Limb (tissue), 2 donors: Measurements from ENCODE around the gene COPZ1.

Experiments
- DNase-seq, 2 donors: peaks; one replicate each; pipeline ENCODE4 v3.0.0-alpha.2; 2016; ENCODE audit errors: extremely low spot score in 2 of 2

The COPZ1 gene

DNA sequence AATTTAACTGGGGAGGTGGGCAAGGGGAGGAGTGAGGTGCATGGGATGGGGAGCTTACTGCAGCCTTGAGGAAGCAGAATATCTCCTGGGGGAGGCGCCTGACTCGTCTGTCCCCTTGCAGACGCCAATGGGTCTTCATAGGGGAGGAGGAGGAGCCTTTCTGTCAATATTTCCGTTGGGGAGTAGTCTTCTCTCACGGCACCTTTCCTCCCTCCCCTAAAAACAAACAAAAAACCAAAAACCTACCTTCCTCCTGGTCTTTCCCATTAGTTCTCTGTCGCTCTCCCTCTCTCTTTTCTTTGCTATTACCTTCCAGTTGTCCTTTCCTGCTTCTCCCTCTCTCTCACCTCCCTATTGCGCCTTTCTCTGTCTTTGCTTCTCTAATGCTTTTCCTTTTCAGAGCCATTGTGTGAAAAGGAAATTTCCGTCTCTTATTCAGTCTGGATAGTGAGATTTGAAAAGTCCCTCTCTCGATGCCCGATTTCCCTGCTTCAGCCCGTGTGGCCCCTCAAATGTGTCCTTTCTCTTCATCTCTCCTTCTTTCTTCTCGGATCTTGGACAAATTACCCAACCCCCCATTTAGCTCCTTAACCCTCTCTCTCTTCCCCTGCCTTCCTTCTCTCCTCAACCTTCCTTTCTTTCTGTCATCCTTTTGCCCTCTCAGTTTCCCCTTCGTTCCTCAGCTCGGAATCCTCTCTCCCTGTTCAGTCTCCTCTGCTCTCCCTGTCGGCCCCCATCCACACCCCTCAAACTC is 33.4 kb downstream of the COPZ1 start:
- DNase-seq, result peak in 1 of 2 donors; percentile 34

DNA sequence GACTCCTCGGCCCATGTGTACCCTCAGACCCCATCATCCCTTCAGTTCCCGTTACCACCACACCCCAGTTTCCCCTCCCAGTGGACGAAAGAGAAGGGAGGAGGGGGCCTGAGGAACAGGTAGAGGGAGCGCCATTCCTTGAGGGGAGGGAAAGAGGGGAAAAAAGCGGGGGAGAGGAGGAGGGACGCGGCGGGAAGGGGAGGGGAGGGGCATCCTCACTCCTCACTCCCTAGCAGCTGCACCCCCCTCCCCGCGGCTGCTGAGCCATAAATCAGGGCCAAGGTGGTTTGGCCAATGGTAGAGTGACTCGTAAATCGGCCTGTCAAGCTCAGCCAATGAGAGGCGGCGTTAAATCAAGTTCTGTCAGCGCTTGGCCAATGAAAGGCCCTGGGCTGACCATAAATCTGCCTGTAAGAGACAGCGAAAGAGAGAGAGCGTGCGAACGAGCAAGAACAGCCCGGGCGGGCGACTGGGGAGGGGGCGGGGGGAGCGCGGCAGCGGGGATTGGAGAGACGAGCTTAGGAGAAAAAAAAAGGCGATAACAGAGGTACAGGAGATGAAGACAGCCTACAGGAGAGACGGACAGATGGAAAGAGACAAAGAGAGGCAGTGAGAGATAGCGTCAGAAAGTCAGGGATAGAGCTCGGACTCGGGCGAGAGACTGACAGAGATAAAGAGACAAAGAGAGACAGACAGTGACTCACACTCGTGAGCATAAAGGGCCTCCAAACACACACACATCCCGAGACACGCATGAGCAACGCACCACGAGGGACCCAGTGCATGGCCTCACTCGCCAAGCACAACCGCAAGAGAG is 34.2 kb downstream of the COPZ1 start:
- DNase-seq, result peak; percentile 99

DNA sequence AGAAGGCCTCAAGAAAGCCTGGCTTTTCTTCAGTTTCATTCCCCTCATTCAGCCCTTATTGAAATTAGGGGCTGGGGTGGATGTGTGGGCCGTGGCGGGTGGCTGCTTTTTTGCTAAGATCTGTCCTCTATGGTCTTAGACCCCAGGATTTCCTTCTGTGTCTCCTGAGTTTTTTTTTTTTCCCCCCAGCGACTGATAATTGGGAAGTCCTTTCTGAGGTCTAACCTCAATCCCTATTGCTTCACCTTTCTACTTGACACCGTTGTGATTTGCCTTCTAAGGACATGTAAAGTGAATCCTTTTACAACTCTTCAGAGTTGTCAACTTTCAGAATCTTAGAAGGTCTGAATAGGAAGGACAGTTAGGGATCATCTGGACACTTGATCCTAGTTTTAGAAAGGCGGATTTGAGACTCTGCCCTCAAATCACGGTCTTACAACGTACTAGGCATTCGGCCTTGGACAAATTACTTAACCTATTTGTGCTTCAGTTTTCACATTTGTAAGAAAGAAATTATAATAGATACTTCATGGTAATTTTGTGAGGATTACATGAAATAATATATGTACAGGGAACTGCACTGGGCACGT is 34.9 kb downstream of the COPZ1 start:
- DNase-seq, result no peak

DNA sequence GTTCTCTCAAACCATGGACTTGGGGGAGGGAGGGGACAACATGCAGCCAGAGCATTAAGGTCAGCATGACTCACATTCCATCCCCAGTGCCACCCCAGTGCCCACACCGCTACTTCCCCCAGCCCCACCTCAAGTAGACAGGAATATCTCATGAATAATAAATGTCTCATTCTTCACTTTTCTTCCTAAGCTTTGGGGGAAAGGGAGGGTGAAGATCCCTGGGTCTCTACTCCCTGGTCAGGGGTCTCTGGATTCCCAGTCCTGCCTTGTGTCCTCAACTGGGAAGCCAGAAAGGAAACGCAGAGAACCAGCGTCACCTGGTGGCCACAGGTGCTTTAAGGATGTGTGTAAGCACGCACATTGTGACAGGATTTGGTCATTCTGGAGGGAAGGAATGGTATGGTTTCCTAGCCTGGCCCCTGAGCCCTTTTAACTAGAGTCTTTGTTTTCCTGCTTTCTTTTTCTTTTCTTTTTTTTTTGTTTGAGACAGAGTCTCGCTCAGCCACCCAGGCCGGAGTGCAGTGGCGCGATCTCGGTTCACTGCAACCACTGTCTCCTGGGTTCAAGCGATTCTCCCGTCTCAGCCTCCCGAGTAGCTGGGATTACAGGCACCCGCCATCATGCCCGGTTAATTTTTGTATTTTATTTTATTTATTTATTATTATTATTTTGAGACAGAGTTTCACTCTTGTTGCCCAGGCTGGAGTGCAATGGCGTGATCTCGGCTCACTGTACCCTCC is 36.0 kb downstream of the COPZ1 start:
- DNase-seq, result peak in 1 of 2 donors; percentile 91

DNA sequence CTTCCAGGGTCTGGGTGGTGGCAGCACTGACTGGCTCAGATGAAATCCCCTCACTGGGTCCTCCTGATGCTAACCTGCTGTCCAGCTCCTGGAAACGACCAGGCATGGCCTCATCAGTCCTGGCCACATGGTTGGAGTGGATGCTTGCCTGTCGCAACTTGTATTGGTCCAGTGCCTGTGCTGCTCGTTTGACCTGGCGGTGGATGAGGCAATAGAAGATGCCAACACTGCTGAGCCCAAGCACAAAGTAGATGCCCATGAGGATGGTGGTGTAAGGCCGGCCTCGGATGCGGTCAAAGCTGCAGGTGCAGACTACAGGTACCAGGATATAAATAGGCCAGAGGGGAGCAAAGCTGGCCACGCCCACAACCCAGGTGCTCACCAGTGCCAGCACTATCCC is 38.1 kb downstream of the COPZ1 start:
- DNase-seq, result no peak

DNA sequence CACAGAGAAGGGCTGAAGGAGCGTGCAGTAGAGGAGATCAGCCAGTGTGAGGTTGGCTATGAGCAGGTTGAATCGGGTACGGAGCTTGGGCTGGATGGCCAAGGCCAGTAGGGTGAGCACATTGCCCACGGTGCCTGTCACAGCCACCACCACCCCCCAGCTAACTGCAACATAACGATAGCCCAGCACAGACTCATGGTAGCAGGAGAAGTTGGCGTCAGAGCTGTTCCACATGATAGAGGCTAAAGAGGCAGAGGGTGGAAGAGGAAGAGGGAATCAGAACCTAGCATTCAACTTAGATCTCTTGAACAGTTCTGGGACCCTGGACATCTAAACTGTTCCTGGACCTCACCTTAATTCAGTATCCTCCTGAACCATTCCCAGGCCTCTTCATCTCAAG is 38.7 kb downstream of the COPZ1 start:
- no peak for DNase-seq

DNA sequence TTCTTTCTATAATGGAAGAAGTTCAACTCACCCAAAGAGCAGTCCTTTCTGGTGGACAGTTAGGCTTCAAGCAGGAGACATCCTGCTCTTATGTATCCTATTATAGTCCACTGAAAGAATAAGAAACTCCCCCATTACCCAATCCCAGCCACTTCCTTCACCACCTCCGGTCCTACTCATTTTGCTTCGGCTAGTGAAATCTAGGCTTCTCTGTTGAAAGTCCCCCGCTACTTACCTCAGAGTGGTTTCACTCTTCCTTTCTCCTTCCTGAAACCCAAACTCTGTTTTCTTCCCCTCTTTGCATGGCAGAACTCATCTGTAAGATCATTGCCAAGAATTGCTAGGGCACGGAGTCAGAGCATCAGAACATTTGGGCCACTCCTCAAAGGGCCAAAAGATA is 39.5 kb downstream of the COPZ1 start, which contains the start of gene GPR84:
Gene GPR84, minus strand, starts transcription at position 74 of the 400 bp plus-strand sequence. CDS start 635 bp downstream, outside the sequence.
- no peak for DNase-seq

DNA sequence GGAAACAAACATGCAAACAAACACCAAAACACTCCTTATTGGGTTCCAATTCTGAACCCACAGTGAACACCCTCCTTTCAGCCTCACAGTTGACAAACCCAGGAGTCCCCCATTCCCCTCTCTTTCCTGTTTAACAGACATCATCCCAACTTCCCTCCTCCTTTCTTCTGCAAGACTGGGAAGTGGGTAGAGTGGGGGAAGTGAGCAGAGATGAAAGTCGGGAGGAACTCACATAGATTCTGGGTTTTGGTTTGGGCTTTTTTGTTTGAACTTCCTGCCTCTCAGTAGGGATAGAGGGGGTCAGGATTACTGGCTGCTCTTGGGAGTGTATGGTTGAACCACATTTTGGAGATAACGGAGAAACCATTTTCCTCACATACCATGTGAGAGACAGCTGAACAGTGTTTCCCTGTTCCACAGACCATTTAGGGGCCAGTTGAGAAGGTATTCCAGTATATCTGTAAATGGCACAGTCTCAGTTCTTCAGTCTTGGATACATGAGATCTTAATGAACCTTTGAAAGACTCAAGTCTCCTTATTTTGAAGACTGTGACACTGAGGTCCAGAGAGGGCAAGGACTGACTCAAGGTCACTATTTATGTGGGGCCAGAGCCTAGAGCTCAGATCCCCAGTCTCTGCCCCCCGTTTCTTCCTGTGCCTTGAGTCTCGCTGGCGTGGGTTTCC is 43.2 kb downstream of the COPZ1 start:
- DNase-seq, result no peak

DNA sequence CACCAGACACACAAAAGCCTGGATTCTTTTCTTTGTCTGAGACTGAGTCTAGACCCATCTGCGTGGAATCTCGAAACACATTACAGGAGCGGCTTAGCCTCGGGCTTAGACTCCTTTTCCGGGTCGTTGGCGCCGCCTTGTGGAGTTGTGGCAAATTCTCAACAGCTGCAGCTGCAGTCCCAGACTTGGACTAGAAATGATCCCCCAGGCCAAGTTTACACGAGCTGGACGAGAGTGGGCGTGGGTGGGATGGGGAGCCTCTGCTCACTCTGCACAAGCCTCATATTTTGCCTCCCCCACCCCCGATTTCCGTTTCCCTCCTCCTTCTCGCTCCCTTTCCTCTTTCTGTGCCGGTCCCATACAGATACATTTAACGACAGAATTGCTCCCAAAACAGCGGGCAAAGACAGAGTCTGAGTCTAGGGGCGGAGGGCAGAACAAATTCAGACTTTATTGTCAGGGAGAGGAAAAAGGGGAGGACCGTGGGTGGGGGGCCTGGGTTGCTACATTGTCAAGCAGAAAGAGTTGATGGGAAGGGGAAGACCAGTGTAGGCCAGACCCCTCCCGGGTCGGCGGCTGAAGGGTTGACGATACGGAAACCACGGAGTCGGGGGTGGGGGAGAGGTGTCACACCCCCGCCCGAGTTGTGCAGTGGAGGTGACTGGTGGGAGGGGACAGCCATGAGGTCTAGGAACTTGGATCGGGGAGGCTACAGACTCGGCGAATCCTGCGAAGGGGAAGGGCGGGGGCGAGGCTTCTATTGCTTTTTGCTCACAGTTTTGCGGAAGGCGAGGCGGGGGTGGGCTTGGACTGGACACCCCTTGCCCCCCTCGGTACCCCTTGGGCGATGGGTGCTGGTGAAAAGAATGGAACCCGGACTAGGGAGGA is 44.0 kb downstream of the COPZ1 start:
- peak; percentile 94 to 95 for DNase-seq

DNA sequence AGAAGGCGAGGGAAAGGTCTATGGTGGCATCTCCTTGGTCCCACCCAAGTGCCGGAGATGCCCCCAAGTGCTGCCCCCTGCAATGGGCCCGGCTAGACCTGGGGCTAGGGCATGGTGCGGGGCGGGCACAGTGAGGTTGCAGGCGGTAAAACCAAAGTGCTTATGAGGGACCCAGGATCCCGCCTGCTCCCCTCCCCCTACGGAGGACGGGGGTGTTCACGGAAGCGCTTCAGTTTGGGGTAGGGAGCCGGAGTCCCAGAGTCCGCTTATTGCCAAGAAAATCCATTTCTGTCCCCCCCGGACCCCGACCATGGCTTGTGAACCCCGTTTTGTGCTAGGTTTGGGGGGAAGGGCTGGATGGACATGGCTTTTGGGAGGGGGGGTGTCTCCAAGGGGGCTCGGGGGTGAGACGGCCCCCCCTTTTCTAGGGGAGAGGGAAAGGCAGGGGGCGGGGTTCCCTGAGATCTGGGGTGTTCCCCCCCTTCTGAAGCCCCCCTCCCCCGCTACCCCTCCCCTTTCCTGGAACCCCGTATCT is 44.7 kb downstream of the COPZ1 start:
- DNase-seq, result peak in 1 of 2 donors; percentile 63

DNA sequence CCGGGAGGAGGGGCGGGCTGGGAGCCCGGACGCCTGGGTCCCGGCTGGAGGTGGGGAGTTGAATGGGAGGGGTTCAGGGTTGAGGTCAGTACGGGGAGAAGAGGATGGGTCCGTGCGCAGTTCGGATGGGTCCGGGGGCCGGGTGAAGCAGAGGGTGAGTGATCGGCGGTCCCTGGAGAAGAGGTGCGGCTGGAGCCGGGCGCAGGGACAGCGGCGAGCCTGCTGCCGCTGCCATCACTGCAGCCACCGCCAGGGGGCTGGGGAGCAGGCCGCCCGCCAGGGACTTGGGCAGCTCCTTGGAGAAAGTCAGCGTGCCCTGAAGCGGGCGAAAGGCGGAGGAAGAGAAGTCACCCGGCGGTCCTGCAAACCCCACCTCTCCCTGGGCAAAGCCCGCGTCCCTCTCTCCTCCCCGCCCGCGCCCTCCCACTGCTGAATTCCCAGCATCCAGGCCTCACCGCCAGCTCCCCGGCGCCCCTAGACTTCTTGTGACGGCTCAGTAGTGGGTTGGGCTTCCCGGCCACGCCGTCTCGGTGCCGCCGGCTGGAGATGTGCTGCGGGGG is 45.3 kb downstream of the COPZ1 start:
- DNase-seq, result peak in 1 of 2 donors; percentile 87

DNA sequence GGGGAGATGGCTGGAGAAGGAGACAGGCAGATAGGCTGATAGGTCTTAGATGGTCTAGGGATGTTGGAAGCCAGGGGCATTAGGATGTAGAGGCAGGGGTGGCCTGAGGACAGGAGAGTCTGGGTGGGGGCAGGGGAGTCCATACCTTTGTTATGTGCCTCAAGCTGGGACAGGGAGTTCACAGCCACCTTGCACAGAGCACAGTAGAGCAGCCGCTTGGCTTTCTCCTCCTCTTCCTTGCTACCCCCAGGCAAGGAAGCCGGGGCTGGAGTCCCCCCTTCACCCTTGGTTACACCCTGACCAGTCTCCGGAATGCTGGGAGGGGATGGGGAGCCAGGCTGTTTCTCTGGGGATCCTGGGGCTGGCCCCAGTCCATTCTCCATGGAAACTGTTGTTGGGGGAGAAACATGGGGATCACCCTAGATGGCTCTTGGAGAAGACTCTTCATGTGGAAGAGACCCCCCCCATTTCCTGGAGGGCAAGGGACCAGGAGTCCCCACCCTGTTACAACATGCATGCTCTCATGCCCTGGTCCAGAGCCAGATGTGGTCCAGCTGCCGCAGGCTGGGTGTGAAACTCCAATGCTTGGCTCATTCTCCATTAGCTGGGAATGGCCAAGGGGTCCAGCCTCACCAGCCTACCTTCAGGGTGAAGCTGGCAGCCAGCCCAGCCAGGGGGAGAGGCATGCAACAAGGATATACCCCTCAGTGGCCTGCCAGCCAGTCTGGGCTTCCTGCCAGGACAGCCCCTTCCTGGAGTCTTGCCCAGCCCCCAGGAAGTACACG is 46.6 kb downstream of the COPZ1 start:
- peak in 1 of 2 donors; percentile 83 for DNase-seq

DNA sequence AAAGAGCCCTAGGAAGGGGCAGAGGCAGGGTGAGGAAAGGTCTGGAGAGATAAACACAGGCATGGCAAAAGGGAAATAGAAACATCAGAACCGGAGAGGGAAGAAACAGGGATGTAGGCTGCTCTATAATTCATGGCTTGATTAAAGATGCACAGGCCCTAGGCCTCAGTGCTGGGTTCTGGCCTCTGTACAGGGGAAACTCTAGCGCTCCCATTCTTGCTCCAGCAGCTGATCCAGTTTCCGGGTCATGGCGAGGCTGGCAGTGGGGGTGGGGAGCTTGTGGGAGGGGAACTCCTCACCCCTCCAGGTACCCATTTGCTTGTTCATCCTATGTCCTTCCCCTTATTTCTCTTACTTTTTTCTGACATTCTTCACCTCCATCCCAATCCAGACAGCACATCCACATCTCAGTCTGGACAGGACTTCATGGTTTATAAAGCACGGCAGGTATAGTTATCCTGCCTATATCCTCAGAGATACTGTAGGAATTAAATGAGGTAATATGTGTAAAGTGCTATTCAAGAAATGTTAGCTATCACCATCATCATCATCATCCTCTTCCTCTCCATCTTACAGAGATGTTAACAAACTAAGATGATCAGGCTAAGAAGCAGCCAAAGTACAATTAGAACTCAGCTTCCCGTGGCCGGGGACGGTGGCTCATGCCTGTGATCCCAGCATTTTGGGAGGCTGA is 47.3 kb downstream of the COPZ1 start:
- DNase-seq, result no peak

DNA sequence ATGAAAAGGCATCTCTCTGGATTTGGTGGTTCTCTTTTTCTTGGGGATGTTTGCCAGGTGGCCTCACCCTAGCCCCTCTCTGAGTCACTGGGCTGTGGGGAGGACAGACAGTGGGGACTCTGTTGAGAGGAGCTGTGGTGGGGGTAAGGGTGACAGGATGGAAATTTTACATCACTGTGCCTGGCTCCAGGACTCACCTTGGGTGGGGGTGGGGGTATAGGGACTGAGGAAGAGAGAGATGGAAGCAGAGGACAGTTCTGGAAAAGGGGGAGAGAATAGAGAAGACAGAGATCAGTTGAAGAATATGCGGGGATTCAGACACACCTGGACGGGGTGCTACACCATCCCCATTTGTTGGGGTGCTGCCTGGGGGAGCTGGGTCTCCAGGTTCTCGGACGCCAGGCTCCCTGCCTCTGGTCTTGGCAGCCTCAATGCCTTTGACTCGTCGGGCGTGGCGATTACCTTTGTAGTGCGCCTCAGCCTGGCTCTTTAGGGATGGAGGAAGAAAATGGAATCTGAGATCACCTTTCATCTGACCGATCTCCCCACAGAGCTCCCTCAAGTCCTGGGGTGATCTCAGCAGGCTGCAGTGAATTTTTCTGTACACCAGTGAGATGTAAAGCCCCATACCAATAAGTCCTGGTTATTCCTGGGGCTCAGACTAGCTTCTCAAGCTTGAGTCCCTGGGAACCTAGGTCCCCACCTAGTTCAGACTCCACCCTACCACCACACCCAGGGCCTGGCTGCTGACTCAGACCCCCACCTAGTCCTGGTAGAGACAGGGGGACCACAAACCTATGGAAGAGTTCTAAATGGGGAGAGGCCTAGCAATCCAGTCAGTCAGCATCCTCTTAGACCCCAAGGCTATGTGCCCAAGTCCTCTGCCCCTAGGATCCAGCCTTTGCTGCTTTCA is 49.0 kb downstream of the COPZ1 start:
- DNase-seq, result no peak

DNA sequence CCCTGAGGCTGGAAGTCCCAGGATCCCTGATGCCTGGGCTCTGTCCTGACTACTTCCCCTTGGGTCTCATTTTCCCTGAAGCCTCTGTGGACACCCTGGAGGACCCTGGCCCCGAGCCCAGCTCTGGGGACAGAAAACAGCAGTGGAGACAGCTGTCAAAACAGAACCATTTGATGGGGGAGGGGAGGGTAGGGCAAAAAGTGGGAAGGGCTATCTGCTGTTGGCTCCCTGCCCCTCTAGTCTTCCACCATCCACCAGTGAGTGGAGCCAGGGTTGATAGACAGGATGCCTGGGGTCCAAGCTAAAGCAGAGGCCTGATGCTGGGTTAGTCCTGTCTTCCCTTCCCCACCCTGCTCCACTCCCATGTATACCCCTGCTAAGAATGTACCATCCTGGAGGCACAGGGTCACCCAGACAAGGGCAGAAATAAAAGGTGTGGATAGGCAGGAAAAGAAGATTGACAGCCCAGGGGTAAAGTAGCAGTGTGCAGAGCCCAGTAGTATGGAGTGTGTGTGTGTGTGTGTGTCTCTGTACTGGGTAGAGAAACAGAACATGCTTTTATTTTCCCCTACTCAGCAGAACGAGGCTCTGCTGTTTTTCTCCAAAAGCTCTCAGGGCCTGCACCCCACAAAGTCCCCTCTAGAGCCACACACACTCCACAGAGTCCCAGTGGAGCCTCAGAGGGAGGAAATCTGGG is 49.8 kb downstream of the COPZ1 start:
- peak in 1 of 2 donors; percentile 28 for DNase-seq

DNA sequence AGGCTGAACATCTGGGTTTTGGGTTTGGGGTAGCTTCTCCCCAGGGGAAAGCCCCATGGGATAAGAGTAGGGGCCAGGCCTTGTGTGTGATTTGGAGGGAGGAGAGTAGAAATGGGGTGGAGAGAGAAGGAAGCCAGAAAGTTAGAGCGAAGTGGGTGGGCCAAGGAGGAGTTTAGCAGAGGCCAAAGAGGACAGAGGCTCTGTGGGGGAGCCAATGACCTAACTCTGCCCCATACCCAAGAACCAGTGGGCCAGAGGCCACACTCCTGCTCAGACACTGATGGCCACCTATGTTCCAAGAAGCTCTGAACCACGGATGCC is 50.3 kb downstream of the COPZ1 start:
- no peak for DNase-seq
